SU-DHL-6 (cell line): ENCODE results near the gene NMS.

Experiments
- CTCF ChIP-seq: fragments of 200-600 bp; sonication (generic); IDR thresholded peaks from one replicate; pipeline ENCODE4 v1.5.1; 2017; ENCODE audit warnings: antibody characterized with exemption, mild to moderate bottlenecking, low read length, moderate library complexity; ENCODE audit not compliant: insufficient read depth, poor library complexity, severe bottlenecking
- EZH2phosphoT487 ChIP-seq: fragments of 200-600 bp; sonication (generic), shearing (Covaris generic); conservative IDR thresholded peaks from 2 replicates; pipeline ENCODE4 v1.6.1; 2018; ENCODE audit warnings: mild to moderate bottlenecking, antibody characterized with exemption, low read length, moderate library complexity, mixed read lengths

GRCh38 chr2:100483895-100484294 lies 13.6 kb downstream of the NMS start:
- TF ChIP-seq CTCF (no peak), EZH2phosphoT487 (no peak)
